OCI-LY1 (cell line): ENCODE measurements around the gene FAM228B.

Experiments used
- CTCF ChIP-seq: fragments of 200-600 bp; sonication (generic), shearing (Covaris generic); IDR thresholded peaks from 2 replicates; pipeline ENCODE4 v1.5.1; 2017; ENCODE audit warnings: mild to moderate bottlenecking, antibody characterized with exemption, low read length, moderate library complexity, mixed read lengths
- EZH2 ChIP-seq: fragments of 200-600 bp; sonication (generic), shearing (Covaris generic); IDR thresholded peaks from 2 replicates; pipeline ENCODE4 v1.8.0; 2017; ENCODE audit warnings: borderline replicate concordance, mixed run types, mild to moderate bottlenecking, antibody characterized with exemption, low read length, moderate library complexity, mixed read lengths

- TF ChIP-seq CTCF: no peak
- TF ChIP-seq EZH2: no peak
These were observed 8.2 kb upstream of the FAM228B start for GRCh38 chr2:24115057-24115456.
